Astrocyte (in vitro differentiated cells and primary cell): ENCODE data around the gene LGALS3BP.

Source experiments
- EZH2 ChIP-seq: IDR thresholded peaks from 2 replicates; pipeline ENCODE4 v1.6.1; 2012; ENCODE audit warnings: mild to moderate bottlenecking, low read length, inconsistent platforms; ENCODE audit not compliant: insufficient read depth
- TF ChIP-seq, protein P1 (sequence below): IDR thresholded peaks from 2 replicates; pipeline ENCODE4 v1.5.1; 2011; ENCODE audit warnings: low read depth, mild to moderate bottlenecking, inconsistent platforms, low read length, moderate library complexity; ENCODE audit not compliant: insufficient read depth

DNA sequence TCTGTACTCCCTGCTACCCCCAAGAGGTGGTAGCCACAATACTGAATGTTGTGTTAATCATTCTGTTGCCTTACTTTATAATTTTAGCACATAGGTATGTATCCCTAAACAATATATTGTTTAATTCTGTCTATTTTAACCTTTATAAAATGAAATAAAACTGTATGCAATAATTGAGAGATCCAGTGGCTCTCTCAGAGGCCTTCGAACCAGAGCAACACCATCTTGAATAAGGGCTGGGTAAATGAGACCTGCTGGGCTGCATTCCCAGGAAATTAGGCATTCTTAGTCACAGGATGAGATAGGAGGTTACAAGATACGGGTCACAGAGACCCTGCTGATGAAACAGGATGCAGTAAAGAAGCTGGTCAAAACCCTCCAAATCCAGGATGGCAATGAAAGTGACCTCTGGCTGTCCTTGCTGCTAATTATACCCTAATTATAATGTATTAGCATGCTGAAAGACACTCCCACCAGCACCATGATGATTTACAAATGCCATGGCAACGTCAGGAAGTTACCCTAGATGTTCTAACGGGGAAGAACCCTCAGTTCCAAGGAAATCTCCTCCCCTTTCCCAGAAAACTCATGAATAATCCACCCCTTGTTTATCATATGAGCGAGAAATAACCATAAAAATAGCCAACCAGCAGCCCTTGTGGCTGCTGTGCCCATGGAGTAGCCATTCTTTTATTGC is 31.9 kb upstream of the LGALS3BP start:
- TF ChIP-seq, protein P1, sequence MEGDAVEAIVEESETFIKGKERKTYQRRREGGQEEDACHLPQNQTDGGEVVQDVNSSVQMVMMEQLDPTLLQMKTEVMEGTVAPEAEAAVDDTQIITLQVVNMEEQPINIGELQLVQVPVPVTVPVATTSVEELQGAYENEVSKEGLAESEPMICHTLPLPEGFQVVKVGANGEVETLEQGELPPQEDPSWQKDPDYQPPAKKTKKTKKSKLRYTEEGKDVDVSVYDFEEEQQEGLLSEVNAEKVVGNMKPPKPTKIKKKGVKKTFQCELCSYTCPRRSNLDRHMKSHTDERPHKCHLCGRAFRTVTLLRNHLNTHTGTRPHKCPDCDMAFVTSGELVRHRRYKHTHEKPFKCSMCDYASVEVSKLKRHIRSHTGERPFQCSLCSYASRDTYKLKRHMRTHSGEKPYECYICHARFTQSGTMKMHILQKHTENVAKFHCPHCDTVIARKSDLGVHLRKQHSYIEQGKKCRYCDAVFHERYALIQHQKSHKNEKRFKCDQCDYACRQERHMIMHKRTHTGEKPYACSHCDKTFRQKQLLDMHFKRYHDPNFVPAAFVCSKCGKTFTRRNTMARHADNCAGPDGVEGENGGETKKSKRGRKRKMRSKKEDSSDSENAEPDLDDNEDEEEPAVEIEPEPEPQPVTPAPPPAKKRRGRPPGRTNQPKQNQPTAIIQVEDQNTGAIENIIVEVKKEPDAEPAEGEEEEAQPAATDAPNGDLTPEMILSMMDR = no peak
- no peak for TF ChIP-seq EZH2
